Fibroblast of lung (primary cell): ENCODE data around the gene FAT4. TPM values are rescaled to one million over a fixed set of nuclear protein-coding genes. Genes with fewer than 3 reads are reported as not detected.
A peak's percentile ranks its signal among the peaks of the same experiment; 100 is the strongest.

Experiments
- DNase-seq, 2 donors: peaks; one replicate each; pipeline versions ENCODE4 v3.0.0 to v3.0.0-alpha.2; 2010; ENCODE audit warnings: low read depth in 2 of 2
- H2AFZ ChIP-seq: 2 replicates; pipeline ENCODE4 v1.5.1; 2012; ENCODE audit warnings: low read length, control low read depth, inconsistent platforms
- H3K27ac ChIP-seq: 2 replicates; pipeline ENCODE4 v1.5.1; 2011; ENCODE audit warnings: low read length, control low read depth; ENCODE audit not compliant: insufficient read depth
- H3K27me3 ChIP-seq: 2 replicates; pipeline ENCODE4 v1.5.1; 2011; ENCODE audit warnings: mild to moderate bottlenecking, low read length; ENCODE audit not compliant: control insufficient read depth, insufficient read depth
- H3K36me3 ChIP-seq: 2 replicates; pipeline ENCODE4 v1.5.1; 2011; ENCODE audit warnings: low read length; ENCODE audit not compliant: control insufficient read depth, insufficient read depth
- H3K4me1 ChIP-seq: 2 replicates; pipeline ENCODE4 v1.5.1; 2011; ENCODE audit warnings: low read length; ENCODE audit not compliant: control insufficient read depth, insufficient read depth; ENCODE audit errors: extremely low read depth
- H3K4me2 ChIP-seq: 2 replicates; pipeline ENCODE4 v1.5.1; 2011; ENCODE audit warnings: low read length, control low read depth; ENCODE audit not compliant: insufficient read depth; ENCODE audit errors: extremely low read depth
- H3K4me3 ChIP-seq, 4 experiments: fragments of 200-600 bp in 1 of 4; sonication (generic) in 1 of 4; replicated peaks in 1 of 4; 2 replicates each; pipeline ENCODE4 v1.5.1; 2011 to 2016; ENCODE audit warnings: low read length in 4 of 4, low read depth in 3 of 4, mild to moderate bottlenecking in 3 of 4, control low read depth in 2 of 4, inconsistent platforms in 1 of 4, mixed read lengths in 1 of 4; ENCODE audit not compliant: insufficient read depth in 1 of 4; ENCODE audit errors: control extremely low read depth in 1 of 4
- H3K79me2 ChIP-seq: 2 replicates; pipeline ENCODE4 v1.5.1; 2012; ENCODE audit warnings: mild to moderate bottlenecking, low read length, inconsistent platforms; ENCODE audit not compliant: control insufficient read depth, insufficient read depth
- H3K9ac ChIP-seq: 2 replicates; pipeline ENCODE4 v1.5.1; 2011; ENCODE audit warnings: mild to moderate bottlenecking, low read length, control low read depth; ENCODE audit not compliant: insufficient read depth
- H3K9me3 ChIP-seq: 2 replicates; pipeline ENCODE4 v1.5.1; 2012; ENCODE audit warnings: low read depth, low read length; ENCODE audit not compliant: control insufficient read depth, insufficient read depth
- H4K20me1 ChIP-seq: 2 replicates; pipeline ENCODE4 v1.5.1; 2011; ENCODE audit warnings: low read length; ENCODE audit not compliant: control insufficient read depth, insufficient read depth; ENCODE audit errors: extremely low read depth
- EZH2 ChIP-seq: IDR thresholded peaks from 2 replicates; pipeline ENCODE4 v1.5.1; 2012; ENCODE audit warnings: low read length, control low read depth, mild to moderate bottlenecking; ENCODE audit errors: missing control alignments
- polyA plus RNA-seq, 2 donors: library from polyadenylated mRNA; depleted of rRNA in 1 of 2; stranded (reverse) in 1 of 2; unstranded in 1 of 2; fragments of >200 nt; gene quantifications; 2 replicates each; pipeline ENCODE4 v1.2.1, GENCODE V29; 2011 to 2012; ENCODE audit warnings: missing spikeins in 1 of 2
- total RNA-seq: library from RNA; depleted of rRNA; stranded (reverse); fragments of >200 nt; gene quantifications from 2 replicates; pipeline ENCODE4 v1.2.1, GENCODE V29; 2014
- TF ChIP-seq, protein P1 (sequence below), 2 donors: IDR thresholded peaks in 1 of 2; conservative IDR thresholded peaks in 1 of 2; 1 replicate in 1 of 2; 2 replicates in 1 of 2; pipeline ENCODE4 v1.5.1; 2011 to 2012; ENCODE audit warnings: low read length in 2 of 2, control low read depth in 1 of 2, inconsistent platforms in 1 of 2, low read depth in 1 of 2, mild to moderate bottlenecking in 1 of 2

The FAT4 gene
- total and polyA plus RNA-seq, 2 donors (not counting 1 experiment from before 2014, with no cell fraction given), result 10.8 to 17.8 TPM

DNA sequence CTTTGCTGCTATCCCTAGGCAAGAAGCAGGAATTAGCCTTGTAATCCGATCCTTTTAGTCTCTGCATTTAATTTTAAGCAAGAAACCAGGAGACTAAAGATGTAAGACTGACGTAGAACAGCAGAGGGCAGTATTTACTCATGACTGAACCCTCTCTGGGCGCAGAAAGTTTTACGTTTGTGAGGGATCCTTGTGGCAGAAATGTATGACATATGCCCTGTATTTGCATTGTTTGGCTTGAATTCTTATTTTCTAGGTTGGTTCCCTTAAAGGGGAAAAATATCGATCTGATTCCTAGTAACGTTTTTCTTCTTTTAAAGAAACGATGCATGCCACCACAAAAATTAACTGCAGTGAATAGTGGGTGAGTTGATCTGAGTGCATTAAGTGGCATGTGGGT is 1.3 kb upstream of the FAT4 start:
- DNase-seq, result peak; percentile 78 to 95
- no peak overlapping the region for H3K9ac ChIP-seq
- no peaks in the 10 kb centered on the region for H3K9me3 ChIP-seq
- H3K4me2 ChIP-seq, result no peak overlapping the region
- no peaks in the 10 kb centered on the region for H3K27me3 ChIP-seq
- H3K4me3 ChIP-seq, result no peak overlapping the region
- peaks cover 6% of the 10 kb centered on the region for H3K4me1 ChIP-seq
- no peak overlapping the region for H2AFZ ChIP-seq
- no peaks in the 10 kb centered on the region for H4K20me1 ChIP-seq
- H3K79me2 ChIP-seq, result peaks cover 14% of the 10 kb centered on the region
- TF ChIP-seq, protein P1, sequence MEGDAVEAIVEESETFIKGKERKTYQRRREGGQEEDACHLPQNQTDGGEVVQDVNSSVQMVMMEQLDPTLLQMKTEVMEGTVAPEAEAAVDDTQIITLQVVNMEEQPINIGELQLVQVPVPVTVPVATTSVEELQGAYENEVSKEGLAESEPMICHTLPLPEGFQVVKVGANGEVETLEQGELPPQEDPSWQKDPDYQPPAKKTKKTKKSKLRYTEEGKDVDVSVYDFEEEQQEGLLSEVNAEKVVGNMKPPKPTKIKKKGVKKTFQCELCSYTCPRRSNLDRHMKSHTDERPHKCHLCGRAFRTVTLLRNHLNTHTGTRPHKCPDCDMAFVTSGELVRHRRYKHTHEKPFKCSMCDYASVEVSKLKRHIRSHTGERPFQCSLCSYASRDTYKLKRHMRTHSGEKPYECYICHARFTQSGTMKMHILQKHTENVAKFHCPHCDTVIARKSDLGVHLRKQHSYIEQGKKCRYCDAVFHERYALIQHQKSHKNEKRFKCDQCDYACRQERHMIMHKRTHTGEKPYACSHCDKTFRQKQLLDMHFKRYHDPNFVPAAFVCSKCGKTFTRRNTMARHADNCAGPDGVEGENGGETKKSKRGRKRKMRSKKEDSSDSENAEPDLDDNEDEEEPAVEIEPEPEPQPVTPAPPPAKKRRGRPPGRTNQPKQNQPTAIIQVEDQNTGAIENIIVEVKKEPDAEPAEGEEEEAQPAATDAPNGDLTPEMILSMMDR (conservative IDR thresholded peaks at IDR 0.05 in 1 of 2, IDR thresholded peaks at IDR 0.05 in 1 of 2; ENCODE audit: low read depth in 1 of 2, low read length in 2 of 2), result peak; percentile 78 to 84
- no peak for TF ChIP-seq EZH2
- no peak overlapping the region for H3K27ac ChIP-seq
- H3K36me3 ChIP-seq, result no peaks in the 10 kb centered on the region

DNA sequence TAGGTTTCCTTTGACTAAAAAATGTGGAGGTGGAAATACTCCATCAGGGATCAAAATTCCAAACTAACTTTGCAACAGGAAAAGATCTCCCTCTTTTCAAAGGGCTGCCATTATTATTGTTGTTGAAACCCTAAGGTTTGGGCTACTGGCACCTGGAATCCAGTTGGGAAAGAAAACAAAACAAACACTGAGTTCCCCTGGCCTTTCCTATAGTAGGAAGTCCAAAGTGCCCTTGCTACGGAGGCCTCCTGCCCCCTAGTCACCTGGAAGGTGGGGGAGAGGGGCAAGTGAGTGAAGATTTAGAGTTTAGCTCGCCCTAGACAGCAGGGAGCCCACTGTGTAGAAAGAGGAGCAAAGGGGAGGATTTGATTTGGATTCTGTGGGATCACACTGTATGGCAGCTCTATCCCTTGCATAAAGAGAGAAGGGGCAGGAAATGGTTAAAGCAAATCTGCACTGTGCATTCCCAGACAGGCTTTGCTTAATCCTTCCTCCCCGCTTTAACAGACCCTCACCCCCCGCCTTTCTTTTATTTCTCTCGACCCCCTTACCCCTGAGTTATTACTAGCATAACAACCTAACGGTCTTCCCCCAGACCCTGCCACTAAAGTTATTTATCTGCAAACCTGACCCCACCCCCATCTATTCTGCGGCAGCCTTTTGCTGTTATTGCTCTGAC is 627 bp upstream of the FAT4 start:
- H3K4me1 ChIP-seq, result peaks cover 6% of the 10 kb centered on the region
- H3K4me3 ChIP-seq, result peak overlapping the region; percentile 25 to 91 (median 71)
- DNase-seq, result no peak
- peak overlapping the region; percentile 72 for H2AFZ ChIP-seq
- TF ChIP-seq EZH2, result no peak
- TF ChIP-seq, protein P1 (conservative IDR thresholded peaks at IDR 0.05 in 1 of 2, IDR thresholded peaks at IDR 0.05 in 1 of 2; ENCODE audit: low read depth in 1 of 2, low read length in 2 of 2), result no peak
- peak overlapping the region; percentile 75 for H3K4me2 ChIP-seq
- H3K9me3 ChIP-seq, result no peaks in the 10 kb centered on the region
- H3K27ac ChIP-seq, result no peak overlapping the region
- H3K27me3 ChIP-seq, result no peaks in the 10 kb centered on the region
- peaks cover 2% of the 10 kb centered on the region for H3K36me3 ChIP-seq
- H3K9ac ChIP-seq, result no peak overlapping the region
- H4K20me1 ChIP-seq, result no peaks in the 10 kb centered on the region
- H3K79me2 ChIP-seq, result peaks cover 17% of the 10 kb centered on the region

- Histone ChIP-seq H3K9me3 (no peaks in the 10 kb centered on the region), H3K27ac (peak overlapping the region; percentile 90), H3K27me3 (no peaks in the 10 kb centered on the region), H3K9ac (peak overlapping the region; percentile 82), H2AFZ (peak overlapping the region; percentile 96), H3K79me2 (peaks cover 17% of the 10 kb centered on the region), H3K4me2 (peak overlapping the region; percentile 90), H3K4me1 (peaks cover 6% of the 10 kb centered on the region), H4K20me1 (no peaks in the 10 kb centered on the region), H3K36me3 (peaks cover 2% of the 10 kb centered on the region), H3K4me3 (peak overlapping the region; percentile 91 to 97 (median 92))
- DNase-seq, result peak; percentile 61 to 62
- TF ChIP-seq, protein P1 (conservative IDR thresholded peaks at IDR 0.05 in 1 of 2, IDR thresholded peaks at IDR 0.05 in 1 of 2; ENCODE audit: low read depth in 1 of 2, low read length in 2 of 2), result peak; percentile 11 to 29
- no peak for TF ChIP-seq EZH2
These were observed 1.0 kb downstream of the FAT4 start for GRCh38 chr4:125315576-125316400.
